Left colon (tissue), 2 donors: ENCODE data around the gene PLXNA4. TPM values are rescaled to one million over a fixed set of nuclear protein-coding genes. Genes with fewer than 3 reads are reported as not detected.
"Not testable (repeated sequence)": the region's sequence is repeated elsewhere in the genome, so short reads cannot be mapped to it uniquely, and the experiment has no call there.

Experiments used
- ATAC-seq: fragments of 200-7000 bp; cut with Tn5 transposase; one replicate; pipeline ENCODE4 v1.9.1; 2020; ENCODE audit warnings: mild to moderate bottlenecking, moderate library complexity
- DNase-seq, 2 donors: peaks; one replicate each; pipeline ENCODE4 v3.0.0-alpha.2; 2020
- intact Hi-C, 2 donors: fragments of 100-400 bp; cut with DNase I in 1 of 2; cut with micrococcal nuclease in 1 of 2; formaldehyde crosslinking; loops; one replicate each; pipeline versions ENCODE4 v1.11.2 to v1.14.0; 2022; cut with DNase I, micrococcal nuclease
- total RNA-seq, 2 donors: library from RNA; stranded (reverse); fragmentation: NEBNext Ultra II Directional; extraction: Animal tissue kit (Norgen Biotek cat#: 25700); gene quantifications; one replicate each; pipeline ENCODE4 v1.2.1, GENCODE V29; 2021
- donor health status: DM: no; HTN: no; CAD: no.
- donor health status: DM: yes; HTN: yes; CAD: no.

Gene PLXNA4
- total RNA-seq, 2 donors from 2014 or later = 1.1 to 1.3 TPM

DNA sequence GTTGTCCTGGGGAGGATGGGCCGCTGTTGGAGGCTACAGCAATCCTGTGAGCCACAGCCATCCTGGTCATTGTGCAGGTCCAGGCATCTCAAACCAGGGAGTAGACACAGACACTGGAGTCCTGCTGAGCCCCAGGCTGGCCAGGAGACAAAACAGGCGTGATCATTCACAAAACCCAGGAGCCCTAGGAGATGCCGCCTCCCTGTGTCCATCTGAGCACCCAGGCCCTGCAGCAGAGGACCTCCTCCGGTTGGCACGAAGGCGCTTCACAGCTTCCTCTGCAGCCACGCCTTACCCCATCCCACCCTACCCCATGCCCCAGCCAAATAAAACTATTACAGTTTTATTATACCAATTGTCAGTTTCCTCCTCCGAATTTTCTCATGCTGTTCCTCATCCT, 183.6 kb downstream of the PLXNA4 start:
- intact Hi-C loops = no loop called here
- DNase-seq (peak in 1 of 2 donors; percentile 24), ATAC-seq (peak; percentile 82)

DNA sequence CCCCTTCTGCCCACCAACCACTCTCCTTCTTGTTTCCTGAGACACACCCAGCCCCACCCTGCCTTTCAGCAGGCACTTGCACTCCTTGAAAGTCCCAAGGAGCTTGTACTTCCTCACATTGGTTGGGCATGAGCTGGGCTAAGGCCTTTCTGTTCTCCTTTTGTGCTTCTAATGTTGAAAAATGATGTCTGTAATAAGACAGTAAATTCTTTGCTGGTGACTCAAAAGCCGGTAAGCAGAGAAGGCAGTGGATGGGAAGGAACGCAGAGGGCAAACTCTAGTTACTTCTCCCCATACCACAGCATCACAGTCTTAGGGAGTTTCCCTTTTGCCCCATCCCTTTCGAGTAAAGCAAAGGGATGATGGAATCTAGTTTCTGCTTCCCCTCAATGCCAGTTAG, 185.6 kb downstream of the PLXNA4 start:
- peak; percentile 32 for ATAC-seq
- intact Hi-C loops = no loop called here
- no peak for DNase-seq

DNA sequence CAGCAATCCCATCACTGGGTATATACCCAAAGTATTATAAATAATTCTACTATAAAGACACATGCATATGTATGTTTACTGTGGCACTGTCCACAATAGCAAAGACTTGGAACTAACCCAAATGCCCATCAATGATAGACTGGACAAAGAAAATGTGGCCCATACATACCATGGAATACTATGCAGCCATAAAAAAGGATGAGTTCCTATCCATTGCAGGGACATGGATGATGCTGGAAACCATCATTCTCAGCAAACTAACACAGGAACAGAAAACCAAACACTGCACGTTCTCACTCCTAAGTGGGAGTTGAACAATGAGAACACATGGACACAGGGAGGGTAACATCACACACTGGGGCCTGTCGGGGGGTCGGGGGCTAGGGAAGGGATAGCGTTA, 186.2 kb downstream of the PLXNA4 start:
- intact Hi-C loops, ATAC-seq, DNase-seq: not testable (repeated sequence)

DNA sequence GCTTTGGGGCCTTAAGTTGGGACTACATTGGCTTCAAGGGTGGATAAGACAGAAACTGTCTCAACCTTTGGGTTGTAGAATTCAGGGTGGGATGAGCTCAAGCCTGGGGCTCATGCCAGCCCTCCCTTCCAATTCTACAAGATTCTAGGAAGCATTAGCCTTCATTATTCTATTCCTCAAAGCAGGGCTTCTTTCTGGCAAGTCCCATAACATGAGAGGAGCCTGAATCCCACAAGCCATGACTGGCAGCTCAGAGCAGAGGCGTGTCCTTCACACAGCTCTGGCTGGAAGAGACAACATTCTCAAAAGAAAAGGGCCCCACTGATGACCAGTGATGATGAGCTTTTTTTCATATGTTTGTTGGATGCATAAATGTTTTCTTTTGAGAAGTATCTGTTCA, 187.6 kb downstream of the PLXNA4 start:
- intact Hi-C loops = no loop called here
- no peak for ATAC-seq
- DNase-seq = no peak

DNA sequence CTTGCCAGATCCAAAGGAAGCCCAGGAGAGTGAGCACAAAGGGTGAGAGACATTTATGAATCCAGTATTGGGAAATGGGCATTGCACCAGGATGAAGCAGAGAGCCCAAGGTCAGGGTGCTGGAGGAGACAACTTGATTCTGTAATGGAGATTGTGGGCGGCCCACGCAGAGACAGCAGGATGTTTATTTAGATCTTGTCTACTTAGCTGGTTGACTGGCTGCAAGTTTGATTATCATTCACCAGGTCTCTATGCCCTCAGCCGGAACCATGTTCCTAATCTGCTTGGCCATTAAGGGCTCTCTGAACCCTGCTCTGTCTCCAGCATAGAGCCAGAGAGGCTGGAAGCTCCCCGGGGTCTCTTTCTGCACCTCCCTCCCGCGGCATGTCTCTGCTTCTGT, 188.7 kb downstream of the PLXNA4 start:
- DNase-seq = no peak
- ATAC-seq = no peak
- intact Hi-C loops = no loop called here

DNA sequence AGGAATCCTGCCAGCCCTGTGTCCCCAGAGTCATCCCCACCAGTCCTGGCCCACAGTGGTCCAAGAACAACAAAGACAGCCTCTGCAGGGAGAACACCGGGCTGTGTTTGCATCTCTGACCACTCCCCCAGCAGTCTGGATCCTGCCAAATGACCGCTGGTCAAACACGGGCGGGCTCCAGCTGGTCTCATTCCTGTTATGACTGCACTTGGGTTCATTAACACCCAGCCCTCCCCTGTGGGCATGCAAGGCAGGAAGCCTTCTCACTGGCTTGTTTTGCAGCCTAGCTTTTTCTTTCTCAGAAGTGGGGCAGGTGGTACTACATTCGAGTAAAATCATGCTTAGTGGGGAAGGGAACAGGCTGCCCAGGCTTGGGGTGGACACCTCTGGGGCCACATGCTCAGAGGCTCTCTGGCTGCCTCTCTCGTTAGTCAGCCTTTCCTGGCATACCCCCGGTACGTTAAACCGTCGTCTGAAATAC, 190.0 kb downstream of the PLXNA4 start:
- DNase-seq (peak; percentile 66 to 68), ATAC-seq (peak; percentile 87)
- intact Hi-C loops = no loop called here

DNA sequence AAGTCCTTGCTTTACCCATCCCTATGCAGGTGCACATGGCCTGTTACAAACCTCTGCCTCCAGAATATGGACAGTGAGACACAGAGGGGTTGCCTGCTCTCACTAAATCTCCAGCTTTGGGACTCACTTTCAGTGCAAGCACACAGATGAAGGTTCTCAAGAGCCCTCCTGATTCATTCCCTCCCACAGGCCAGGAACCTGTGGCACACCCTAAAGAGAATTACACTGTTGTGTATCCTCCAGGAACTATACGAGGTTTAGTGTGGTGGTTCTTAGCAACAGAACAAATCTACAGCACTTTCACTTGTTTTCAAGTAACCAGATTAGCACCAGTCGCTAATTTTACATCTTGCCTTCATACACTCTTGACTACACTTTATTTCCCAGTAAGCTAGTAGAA, 192.3 kb downstream of the PLXNA4 start:
- DNase-seq (no peak), ATAC-seq (peak; percentile 78)
- intact Hi-C loops = no loop called here

DNA sequence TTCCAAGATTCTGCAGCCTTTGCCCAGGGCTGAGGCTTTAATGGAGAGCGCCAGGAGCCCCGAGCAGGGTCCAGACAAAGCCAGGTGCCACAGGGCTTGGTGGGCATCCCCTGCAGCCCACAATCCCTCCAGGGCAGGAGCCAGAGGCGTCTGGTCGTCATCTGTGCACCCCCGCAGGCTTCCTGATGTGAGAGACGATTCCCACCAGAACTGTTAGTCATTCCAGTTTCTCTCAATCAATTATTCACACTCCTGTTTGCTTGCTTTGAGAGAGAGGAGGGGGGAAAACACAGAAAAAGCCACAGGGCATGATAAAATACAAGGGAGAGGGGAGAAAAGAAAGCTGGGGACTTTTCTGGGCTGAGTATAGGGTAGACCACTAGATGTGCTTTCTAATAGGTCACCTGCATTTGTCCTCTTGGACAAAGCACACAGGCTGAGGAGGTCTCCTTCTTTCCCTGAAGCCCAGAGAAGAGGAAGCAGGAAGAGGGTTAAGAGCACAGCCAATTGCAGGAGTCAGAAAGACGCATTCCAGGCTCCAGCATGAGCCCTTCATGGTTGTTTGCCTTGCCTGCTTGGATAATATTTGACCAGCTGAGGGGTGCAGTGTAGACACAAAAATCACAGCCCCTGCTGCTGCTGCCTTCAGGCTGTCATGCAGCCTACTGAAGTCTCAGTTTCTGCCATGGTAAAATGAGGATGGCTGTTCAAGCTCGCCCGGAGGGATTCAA, 194.4 kb downstream of the PLXNA4 start:
- peak; percentile 50 for ATAC-seq
- intact Hi-C loops = no loop called here
- DNase-seq = no peak

DNA sequence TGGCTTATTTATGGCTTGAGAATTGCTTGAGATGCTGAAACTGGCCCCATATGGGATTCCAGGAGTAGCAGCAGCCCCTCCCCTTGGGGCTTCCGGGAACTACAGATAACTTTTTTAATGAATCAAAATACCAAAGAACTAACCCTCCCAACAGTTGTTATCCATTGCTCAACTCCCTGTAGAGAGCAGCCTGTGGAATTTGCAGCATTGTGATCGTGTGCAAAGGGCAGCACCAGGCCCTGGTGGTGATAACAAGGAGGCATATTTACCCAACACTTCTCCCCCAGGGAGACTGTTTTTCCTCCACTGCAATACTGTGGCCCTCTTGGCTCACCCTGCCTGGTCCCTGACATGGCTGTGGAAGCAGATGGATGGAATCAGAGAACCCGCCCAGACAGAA, 196.2 kb downstream of the PLXNA4 start:
- ATAC-seq (peak; percentile 26), DNase-seq (peak; percentile 12 to 51)
- intact Hi-C loops = no loop called here

DNA sequence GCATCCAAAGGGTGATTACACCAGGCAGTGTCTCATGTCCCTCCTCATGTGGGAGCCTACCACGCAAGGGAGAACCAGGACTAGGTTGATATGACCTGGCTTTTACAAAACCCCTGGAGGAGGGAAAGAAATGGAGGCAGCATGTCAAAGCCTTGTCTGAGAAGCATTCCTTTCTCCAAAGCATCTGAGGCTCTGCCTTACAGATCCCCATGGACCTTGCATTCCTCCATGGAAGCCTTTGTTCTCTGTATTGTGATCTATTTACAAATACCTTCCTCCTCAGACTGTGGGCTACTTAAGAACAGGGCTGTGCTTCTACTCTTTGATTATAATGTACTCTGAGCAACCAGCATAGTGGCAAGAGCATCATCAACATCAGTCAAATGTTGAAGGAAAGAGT, 197.0 kb downstream of the PLXNA4 start:
- intact Hi-C loops = no loop called here
- DNase-seq (no peak), ATAC-seq (no peak)

DNA sequence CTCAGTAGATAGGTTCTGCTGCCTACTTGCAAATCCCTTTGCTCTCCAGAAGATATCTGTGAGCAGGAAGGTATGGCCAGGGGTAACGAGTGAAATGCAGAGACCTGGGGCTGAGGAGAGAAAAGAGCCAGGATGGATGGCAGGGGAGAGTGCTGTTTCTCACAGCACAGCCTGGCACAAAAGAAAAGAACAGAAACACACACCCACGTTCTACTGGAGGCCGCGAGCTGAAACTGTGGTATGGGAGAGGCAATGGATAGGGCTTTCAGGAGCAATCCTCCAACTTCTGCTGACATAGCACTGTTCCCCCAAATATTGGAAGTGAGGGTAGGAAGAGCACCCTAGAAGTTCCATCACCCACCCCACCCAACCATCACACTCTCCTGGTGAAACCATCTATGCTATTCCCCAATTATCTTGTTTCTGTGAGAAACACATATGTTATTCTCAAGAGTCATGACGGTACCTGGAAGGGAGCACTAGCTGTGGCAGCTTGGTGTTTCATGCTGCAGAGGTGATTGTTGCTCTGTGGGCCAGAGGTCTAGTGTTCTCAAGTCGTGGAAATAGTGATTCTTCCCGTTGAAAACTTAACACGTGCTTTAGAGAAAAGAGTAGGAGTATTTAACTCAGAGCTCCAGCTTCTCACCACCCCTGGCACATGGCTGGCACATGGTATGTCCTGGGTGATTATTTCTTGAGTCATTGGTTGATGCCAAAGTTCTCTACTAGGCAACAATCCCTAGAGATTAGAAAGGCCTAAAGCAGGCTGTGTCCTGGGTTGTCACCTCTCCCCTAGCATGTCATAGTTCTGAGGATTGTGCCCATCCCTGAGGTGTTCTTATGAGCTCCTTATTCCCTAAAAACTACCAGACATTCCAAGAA, 198.3 kb downstream of the PLXNA4 start:
- DNase-seq = no peak
- peak; percentile 21 for ATAC-seq
- intact Hi-C loops = no loop called here

DNA sequence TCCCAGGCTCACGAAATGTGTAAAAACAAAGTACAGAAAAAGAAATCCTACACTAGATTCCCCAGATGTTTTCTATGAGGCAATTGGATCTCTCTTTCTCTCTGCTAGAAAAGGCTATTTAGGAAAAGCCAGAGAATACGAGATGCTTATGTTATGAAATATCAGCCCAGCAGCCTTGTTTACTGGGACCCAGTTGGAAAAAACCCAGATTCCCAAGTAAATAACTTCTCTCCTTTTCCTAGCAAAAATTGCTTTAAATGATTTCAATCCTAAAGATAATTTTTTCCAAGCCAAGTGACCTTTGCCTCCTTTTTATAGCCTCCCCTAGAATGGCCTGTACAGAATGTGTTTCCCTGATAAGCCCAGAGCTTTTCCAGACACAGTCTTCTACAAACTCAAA, 199.3 kb downstream of the PLXNA4 start:
- ATAC-seq = peak; percentile 74
- no peak for DNase-seq
- intact Hi-C loops = no loop called here

DNA sequence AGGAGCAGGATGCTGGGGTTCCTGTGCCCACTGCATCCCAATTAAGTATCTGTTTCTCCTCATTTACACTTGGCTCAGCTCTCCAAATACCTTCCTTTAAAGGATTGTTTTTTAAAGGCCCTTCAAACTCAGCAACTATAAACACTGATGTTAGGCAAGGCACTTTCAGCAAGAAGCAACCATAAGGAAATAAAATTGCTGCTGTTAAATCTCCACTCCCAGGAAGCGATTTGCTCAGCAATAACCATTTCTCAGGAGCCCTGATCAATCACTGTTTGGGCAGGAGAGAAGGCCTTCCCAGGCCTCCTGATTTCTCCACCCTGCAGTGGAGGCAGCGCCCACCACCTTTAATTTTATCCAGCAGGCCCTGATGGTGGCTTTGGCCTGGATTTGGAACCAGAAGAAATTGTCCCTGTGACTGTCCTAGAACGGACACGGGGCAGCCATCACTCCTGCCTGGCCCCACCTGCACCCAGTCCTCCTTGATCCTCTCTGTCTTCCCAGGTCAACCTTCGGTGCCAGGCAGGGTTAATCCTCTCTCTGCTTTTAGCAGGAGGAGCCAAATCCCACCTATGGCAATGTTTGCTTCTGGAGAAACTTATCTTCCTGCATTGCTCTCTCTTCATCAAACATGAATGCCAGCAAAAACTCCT, 199.8 kb downstream of the PLXNA4 start:
- intact Hi-C loops = no loop called here
- DNase-seq = peak in 1 of 2 donors; percentile 21
- peak; percentile 80 for ATAC-seq

DNA sequence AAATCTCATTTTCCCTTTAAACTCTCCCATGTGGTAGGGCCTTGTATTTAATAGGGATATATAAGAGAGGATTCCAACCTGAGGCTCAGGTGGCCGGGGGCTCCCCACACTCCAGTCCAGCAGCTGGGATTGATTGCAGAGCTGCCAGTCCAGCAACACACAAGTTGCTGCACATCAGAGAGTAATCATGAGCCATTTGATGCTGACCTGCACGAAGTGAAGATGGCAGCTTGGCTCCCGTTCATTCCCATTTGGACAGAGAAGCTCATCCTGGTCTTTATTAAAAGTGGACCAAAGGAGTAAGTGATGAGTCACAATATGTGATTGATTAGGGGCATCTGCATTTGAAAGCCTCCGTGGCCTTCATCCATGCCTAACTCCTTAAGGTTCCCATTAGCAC, 202.4 kb downstream of the PLXNA4 start:
- DNase-seq = no peak
- intact Hi-C loops = no loop called here

DNA sequence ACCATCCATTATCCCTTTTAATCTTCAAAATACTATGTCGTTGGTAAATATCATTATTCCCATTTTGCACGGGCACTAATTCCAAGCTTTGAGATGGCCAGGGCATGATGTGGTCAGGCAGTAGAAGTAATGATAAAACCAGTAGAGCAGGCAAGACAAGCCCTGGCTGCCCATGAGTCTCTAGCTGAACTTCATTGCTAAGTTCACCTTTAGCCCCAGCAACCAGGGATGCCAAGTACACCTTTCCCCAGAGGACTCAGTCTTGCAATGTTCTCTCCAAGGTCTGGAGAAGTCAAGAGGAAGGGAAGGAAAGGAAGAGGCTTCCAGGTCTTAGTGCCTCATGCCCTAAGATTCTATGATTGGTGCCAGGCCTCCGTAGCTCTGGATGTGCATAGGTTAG, 203.2 kb downstream of the PLXNA4 start:
- no peak for DNase-seq
- intact Hi-C loops = no loop called here
- peak; percentile 24 for ATAC-seq

More for the DNA sequence above, 202.4 kb downstream of the PLXNA4 start:
- ATAC-seq = no peak

DNA sequence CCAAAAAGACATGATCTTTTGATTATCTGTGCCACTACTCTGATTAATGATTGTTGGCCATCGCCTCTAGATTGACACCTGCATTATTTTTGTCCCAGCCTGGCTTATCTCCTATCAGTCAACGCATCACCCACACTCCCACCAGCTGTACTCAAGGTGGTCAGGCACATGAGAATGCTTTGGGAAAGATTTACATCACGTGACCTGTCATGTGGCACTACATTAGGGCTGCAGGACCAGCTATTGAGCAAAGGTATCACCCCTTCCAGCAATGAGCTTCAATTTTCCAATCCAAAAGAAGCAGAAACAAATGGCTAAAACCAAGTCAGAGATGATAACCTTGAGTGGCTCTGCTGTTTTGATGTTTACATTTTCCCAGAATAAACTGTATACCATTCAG, 204.3 kb downstream of the PLXNA4 start:
- ATAC-seq = no peak
- no peak for DNase-seq
- intact Hi-C loops = no loop called here

DNA sequence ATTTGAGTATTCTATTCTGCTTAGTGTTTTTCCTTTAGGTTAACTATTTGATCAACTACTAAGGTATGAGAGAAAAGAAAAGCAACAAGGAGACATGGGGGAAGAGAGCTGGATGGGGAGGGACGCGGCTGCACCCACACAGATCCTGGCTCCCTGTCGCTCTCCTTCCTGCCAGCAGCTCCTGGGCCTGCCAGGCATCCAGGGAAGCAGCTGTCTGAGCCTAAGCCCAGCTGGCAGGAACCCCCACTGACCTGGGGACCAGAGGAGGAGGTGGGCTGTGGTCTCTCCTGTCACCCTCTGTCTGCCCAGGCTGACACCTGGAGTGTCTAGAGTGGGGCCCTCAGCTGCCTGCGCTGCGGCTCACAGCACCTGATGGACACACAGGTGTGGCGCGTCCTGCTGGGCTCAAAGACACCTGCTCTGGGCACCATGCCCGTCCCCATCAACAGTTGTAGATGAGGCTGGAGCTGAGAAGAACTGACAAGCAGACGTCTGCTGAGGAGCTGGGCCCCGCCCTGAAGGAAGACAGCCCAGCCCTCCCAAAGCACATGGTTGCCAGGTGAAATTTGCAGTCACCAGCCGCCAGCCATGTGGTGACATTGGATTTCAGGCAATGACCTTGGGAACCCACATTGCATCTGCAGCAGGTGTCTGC, 207.9 kb downstream of the PLXNA4 start:
- ATAC-seq = peak; percentile 78
- intact Hi-C loops = no loop called here
- peak; percentile 66 to 69 for DNase-seq

DNA sequence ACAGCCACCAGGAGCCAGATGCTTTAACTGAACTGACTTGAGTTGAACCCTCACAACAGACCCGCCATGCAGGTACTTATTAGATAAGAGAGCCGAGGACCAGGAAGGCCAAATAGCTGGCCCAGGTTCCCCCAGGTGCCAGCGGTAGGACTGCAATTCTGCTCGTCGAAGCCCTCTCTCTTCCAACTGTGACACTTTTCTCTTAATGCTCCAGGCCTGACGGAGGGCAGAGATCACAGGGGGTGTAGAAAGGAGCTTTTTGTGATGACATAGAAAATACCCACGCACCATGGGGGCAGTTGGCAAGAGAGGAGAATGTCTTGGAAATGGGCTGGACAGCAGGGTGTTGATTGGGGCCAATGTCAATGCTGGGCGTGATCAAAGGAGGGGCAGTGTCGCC, 208.5 kb downstream of the PLXNA4 start:
- intact Hi-C loops = no loop called here
- DNase-seq = no peak
- peak; percentile 62 for ATAC-seq

DNA sequence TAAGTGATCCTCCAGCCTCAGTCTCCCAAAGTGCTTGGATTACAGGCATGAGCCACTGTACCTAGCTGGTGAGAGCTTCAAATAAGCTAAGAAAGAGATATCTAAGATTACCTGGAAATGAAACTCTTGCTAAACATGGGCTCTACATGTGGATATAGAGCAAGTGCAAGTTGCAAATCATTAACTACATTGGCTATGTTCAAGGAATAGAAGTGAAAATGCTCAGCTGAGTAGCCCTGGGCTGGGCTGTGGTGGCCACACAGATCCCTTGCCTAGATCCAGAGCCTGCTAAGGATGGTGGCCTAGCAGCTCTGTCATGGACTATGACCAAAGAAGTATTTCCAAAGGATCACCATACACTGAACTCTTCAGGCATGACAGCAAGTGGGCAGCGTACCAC, 209.3 kb downstream of the PLXNA4 start:
- intact Hi-C loops = no loop called here
- no peak for DNase-seq
- peak; percentile 72 for ATAC-seq
